DMS79 (cell line): ENCODE measurements around the gene TMEM178B.

Source experiments
- DNase-seq: peaks from one replicate; lab custom pipeline; 2025; lab: John Stamatoyannopoulos, UW

The TMEM178B gene

DNA sequence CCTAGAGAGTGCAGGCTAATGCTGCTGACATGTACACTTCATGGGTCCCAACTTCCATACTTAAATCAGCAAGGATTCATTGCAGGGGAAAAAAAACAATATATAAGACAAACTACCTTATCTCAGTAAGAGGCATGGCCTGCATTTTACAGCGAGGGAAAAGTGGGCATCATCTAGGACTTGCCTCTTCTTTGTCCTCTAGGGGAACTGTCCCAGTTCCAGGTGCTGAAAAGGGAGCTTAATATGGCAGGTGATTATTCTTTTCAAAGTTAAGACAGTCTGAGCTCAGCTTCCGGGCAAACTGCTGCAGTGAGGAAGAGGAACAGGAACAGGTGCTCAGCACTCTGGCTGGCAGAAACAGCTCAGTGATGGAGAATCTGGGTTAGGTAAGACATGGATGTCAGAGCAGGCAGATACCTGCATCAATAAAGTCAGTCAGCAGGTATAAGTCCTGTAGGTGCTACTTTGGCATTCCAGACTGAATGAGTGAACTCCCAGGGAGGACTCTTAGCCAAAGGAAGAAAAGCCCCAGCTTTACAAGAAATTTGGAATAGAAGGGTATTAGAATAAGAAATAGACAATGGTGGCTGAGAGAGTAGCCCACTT is 147.2 kb downstream of the TMEM178B start:
- DNase-seq, result no peak

DNA sequence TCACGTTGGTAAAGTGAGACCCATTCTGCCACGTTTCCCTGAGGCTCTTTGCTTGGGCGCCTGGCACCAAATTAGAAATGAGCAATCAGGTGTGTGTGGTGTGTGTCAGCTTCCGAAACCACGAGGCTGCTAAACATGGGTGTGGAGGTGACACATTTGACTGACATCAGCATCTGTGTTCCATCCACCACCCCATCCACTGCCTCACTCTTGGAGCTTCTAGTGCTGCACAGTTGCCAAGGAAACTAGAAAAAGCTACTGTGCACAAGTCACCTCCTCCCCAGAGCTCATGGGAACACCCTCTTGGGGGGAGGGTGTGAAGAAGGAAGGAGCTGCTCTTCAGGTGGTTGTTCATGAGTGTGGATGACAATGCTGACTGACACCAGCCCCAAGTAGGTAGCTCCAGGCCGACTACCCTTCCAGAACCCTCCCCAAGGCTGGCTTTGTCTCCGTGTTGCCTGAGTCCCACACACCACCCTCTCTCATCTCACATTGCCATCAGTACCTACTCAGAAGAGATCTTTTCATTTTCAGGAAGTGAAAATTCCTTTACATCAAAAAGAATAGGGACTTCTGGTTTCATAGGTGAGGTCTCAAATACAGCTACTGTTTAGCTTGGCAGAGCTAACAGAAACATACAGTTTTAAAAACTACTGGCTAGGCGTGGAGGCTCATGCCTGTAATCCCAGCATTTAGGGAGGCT is 152.2 kb downstream of the TMEM178B start:
- DNase-seq, result no peak

DNA sequence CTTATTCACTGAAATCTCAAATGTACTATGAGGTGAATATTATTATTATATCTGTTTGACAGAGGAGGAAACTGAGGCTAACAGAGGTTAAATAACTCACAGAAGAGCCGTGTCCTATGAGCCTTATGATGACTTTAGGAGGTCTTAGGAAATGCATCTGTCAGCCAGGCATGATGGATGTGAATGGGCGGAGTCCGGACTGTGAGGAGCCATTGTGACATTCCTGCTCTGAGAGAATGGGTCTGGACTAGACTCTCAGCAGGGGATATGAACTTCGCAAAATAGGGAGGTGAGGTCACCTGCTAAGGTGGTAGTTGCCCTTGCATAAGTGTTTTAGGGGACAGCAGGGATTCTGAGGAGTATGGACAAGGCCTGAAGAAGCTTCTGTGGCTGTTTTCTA is 153.6 kb downstream of the TMEM178B start:
- no peak for DNase-seq

DNA sequence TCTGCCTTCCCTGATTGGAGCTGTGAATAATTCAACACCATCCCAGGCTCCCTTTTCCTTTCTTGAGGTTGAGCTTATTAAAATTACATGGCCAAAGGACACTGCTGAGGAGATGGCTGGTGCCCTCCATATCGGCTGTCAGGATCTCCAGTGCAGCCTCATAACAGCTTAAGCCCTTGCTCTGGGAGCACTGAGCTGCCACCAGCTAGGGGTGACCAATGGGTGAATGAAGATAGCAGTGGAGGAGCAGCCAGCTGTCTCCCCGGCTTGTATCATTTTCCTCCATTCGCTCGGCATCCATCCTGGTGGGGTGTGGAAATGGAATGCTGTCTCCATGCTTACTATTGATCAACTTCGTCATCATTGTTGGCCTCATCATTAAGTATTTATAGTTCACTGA is 154.6 kb downstream of the TMEM178B start:
- no peak for DNase-seq

DNA sequence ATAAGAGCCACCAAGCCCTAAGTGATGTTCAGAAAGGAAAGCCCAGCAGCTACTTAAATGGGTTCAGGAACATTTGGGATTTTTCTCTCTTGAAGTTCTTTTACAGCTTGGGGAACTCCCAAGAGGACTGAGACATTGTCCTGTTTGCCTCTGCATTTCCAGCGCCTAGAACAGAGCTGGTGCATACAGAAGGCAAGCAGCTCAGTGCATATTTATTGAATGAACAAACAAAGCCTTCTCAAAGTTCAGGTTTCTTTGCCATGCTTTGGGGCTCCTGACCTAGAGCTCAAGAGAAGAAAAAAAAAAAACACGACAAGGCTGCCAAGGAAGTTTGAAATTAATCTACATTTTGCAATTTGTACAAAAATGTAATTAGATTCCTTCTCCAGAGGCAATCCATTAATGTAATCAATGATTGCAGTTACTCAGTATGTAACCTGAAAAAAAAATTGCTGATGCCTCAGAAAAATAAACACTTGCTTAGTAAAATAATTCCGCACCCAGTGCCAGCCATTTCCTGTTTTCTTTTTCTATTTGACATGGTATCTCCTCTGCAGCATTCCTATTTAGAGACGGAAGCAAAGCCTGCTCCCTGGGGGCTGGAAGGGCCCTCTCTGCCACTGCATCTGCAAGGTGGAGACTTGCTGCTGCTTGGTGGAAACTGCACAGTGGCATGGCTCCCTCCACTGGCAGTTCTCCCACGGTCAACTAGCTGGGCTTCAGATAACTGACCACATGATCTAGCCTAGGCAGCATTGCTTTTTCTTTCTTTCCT is 157.3 kb downstream of the TMEM178B start:
- DNase-seq, result no peak

DNA sequence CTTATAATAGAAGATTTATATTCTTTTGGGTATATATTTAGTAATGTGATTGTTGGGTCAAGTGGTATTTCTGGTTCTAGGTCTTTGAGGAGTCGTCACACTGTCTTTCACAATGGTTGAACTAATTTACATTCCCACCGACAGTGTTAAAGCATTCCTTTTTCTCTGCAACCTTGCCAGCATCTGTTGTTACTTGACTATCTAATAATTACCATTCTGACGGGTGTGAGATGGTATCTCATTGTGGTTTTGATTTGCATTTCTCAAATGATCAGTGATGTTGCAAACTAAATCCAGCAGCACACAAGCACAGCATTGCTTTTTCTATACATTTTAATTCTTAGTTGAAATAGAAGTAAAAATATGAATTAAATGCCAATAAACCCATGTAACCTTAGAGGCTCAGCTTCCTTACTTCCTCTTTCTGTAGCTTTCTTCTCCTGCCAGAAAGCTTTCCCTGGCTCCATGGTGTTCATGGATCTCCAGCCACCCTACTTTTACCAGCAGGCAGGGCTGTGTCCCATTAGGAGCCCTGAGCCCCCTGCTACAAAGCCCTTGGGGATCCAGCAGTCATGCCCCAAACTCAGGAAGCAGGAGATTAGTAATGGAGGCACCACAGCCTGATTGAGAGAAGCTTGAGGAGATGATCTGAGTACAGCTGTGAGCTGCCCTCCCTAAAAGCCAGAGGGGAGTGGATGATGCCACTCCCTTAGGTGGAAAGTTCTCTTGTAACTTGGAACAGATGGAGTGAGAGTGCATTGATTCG is 158.6 kb downstream of the TMEM178B start:
- DNase-seq, result no peak

DNA sequence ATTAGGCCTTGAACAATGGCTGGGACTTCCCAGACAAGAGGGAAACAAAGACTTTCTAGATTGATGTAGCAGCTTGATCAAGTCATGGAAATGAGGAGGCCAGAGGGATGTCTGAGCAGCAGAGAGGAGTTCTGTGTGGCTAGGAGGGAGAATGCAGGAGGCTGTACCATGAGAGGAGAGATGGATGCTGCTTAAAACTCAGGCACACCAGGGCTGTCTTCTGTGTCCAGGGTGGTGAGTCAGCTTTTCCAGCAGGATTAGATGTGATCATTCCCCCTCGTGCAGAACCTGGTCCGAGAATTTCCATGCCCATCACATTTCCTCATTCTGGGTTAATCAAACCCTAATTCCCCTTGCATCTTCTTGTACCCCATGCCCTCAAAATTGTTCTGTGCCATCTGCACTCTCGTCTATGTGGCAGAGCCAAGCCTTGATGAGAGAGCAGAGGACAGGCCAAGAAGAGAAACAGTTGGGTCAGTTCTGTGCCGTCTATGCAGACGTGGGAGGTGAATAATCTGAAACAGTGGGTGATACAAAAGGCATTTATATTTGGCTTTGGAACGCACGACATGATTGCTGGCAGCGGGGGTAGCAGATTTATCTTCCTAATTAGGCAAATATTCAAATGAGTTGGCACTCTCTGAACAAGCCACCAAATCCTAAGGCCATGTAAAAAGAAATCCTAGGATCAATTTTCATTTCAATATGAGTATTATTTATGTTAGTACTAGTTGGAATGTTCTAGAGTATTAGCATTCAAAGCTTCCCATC is 160.7 kb downstream of the TMEM178B start:
- no peak for DNase-seq

DNA sequence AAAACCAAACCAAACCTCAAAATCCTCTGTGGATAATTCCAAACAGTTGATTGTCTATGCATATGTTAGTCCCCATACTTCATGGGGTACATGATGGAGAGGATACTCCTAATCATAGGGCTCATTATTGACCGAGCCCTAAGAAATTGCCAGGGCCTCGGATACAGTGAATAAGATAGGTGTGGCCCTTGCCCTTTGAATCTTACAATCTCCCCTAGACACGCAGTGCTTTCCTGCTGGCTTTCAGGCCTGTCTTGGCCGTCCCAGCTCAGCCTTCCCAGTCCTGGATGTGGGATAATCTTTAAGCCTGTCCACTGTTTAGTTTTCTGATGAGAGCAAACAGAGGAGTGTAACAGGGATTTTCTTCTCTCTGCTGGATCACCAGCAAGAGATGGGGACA is 161.8 kb downstream of the TMEM178B start:
- DNase-seq, result no peak

DNA sequence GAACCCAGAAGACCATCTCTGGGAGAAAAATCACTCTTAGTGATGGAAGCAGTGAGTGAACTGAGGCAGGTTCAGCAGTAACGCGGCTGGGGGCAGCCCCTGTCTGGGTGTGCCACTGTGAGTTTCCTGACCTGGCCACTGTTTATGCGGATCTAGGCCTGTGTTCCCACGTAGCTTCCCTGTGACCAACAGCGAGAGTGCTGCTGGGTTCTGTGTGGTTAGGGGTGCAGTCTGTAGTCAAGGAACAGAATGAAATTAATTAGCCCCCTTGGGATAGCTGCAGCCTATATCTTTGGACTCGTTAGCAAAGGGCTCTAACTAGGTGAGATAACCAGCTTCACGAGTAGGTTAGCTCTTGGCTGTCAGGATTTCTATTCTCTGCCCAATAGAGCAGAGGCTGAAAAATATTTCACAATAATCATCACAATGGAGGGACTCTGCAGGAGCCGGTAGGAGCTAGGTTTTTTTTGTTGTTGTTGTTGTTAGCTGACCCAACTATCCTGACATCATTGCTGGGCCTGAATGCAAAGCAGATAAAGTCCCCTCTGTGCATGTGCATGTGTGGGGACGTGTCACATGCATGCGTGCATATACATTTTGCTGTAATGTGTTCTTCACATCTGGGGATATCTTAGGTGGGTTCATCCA is 164.9 kb downstream of the TMEM178B start:
- DNase-seq, result no peak

DNA sequence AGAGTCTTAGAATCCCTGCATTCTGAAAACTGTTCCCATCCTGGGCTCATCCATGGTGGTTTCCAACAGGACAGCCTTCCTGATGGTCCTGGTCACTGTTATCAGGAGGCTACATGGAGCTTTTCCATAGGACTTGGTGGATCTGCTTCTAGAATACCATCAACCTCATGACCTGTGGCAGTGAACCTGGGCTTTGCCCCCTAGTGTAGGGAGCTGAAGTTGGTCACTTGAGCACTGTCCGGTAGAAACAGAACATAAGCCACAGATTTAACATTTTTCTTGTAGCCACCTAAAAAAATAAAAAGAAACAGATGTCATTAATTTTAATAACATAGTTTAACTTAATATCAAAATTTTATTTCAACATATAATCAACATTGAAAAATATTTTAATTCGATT is 165.8 kb downstream of the TMEM178B start:
- no peak for DNase-seq

DNA sequence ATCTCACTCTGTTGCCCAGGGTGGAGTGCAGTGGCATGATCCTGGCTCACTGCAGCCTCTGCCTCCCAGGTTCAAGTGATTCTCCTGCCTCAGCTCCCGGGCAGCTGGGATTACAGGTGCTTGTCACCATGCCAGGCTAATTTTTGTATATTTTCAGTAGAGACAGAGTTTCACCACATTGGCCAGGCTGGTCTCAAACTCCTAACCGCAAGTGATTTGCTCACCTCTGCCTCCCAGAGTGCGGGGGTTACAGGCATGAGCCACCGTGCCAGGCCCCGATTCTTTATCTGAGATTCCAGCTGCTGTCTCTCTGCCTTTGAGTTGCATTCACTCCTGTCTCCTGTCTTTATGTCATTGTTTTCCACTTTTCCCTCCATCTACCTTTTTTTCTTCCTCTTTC is 168.7 kb downstream of the TMEM178B start:
- no peak for DNase-seq

DNA sequence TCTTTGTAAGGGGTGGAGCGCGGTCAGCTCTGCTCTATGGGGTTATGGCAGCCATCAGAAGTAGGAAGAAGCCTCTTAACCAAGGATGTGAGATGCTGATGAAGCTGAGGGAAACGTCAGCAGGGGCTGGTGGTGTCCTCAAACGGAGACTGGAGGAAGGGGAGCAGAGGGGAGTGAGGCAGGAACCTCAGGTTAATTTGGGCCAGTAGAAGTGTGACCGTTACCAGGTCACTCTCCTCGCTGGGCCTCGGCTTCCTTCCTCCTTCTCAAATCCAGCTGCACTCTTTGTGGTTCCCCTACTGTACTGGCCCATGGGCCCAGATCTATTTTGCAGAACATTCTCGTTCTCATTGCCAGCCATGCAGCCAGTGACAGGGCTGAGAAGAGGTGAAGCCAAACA is 169.5 kb downstream of the TMEM178B start:
- DNase-seq, result no peak

DNA sequence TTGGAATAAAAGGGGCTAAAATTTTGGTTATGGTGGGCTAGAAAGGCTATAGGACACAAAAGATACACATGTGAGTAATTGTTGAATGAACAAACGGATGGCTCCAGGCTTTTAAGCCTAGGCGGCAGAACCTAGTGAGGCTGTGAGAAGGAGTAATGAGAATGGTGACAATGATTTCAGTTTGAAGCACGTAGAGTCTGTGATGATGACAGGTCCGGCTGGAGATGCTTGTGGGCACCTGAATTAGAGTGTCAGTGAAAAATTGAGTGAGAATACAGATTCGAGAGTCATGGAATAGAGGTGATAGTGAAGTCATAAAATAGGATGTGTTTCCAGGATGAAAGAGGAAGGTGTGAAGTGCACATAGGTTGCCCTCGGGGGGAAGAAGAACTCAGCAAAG is 170.6 kb downstream of the TMEM178B start:
- no peak for DNase-seq

DNA sequence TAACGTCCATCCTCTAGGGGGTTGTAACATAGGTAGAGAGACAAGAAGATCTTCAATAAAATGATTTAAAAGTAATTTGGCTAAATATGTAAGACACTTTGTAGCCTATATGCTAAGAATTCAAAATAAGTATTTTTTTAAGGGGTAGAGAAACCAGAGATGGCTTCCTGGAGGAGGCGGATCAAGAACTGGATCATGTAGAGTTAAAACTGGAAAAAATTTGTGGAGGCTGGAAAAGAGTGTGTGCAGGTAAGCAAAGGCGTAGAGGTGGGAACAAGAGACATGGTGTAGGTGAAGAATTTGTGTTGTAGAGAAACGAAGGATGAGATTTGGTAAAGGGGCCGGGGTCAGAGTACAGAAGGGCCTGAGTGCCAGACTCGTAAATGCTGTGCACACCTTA is 172.6 kb downstream of the TMEM178B start:
- no peak for DNase-seq

DNA sequence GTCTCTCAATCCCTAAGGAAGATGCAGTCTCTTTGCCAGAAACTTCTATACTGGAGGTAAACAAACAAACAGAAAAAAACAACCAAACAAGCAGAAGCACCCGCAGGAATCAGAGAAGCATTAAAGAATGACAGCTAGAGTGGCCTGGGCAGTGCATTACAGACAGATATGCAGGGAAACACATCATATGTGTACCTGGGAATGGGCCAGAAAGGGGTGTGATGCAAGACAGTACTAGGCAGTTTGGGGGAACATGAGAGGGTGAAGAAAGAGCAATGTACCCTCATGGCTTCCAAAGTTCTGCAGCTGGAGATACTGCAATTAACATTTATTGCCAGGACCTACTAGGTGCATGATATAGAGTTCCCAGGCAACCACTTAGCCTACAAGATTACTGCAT is 177.3 kb downstream of the TMEM178B start:
- DNase-seq, result no peak

DNA sequence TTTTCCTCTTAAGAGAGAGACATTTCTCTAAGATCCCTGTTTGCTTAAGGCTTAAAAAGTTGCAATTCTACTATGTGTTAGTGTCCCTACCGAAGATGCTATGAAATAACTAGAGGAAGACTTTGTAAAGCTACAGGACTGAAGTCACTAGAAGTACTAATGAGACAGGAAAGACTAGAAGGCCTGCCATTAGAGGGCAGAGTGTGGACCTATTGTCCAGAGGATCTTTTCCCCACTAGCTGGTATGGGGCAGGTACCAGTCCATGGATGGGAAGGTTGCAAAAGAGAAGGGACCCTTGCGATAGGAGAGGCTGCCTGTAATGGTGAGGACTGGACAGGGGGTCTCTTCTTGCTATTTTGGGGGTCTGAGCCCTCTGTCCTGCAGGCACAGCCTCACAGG is 178.1 kb downstream of the TMEM178B start:
- DNase-seq, result no peak

DNA sequence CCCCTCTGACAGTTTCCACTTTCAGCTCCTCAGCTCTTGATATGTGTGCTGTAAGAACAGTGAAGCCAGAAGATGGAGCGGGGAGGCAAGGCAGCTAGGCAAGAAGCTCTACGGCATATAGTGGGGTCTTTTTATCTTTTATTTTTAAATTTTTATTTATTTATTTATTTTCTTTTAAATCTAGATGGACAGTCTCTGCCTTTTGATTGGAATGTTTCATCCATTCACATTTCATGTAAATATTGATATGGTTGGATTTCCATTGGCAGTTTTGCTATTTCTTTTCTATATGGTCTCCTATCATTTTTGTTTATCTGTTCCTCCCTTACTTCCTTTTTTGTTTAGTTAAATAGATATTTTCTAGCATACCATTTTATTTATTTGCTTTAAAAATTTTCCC is 183.7 kb downstream of the TMEM178B start:
- DNase-seq, result no peak

DNA sequence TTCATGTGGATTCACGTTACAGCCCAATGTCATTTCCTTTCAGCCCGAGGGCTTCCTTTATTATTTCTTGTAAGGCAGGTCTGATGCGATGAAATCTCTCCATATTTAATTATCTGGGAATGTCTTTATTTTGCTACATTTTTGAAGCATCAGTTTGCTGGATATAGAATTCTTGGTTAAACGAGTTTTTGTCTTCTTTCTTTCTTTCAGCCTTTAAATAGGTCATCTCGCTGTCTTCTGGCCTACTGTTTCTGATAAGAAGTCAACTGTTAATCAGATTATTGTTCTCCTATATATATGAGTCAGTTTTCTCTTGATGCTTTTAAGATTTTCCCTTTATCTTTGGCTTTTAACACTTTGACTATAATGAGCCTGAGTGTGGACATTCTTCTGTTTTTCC is 184.7 kb downstream of the TMEM178B start:
- no peak for DNase-seq

DNA sequence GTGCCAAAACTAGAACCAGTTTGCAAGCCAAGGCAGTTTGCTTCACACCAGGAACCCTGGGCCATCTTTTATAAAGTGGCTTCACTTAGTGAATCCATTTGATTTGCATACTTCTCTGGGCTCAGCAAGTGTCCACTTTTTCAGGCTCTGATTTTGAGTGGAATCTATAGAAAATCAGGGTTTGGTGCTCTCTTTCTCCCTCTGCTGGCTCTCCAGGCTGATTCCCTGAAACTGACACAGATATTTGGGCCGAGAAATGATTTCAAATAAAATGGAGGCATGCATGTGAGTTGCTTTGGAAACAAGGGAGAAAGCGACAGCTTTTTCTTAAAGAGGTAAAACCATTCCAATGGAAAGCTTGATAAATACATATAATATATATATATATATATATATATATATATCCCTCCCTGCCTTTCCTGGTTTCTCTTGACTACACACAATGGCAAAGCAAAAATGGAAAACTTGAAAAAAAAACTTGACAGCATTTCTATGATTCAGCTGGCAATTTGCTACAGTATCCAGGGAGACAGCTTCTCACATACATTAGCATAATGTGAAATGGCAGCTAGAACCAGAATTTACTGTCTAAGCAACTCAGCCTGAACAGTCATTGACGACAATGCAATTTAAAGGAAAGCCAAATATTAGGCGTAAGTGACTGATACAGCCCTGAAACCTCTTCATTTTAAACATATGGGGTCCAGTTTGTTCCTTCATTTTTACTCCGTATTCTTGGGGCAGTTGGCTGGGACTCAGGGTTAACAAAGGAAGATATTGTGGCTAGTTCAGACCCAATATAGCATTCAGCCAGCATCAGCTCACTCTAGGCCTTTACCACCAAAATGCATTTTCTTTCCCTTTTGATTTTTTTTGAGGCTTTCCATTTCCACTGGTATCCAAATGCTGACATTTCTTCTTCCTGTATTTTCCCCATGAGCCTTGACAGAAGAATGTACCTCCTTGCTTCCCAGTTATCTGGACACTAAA is 188.5 kb downstream of the TMEM178B start:
- DNase-seq, result no peak

DNA sequence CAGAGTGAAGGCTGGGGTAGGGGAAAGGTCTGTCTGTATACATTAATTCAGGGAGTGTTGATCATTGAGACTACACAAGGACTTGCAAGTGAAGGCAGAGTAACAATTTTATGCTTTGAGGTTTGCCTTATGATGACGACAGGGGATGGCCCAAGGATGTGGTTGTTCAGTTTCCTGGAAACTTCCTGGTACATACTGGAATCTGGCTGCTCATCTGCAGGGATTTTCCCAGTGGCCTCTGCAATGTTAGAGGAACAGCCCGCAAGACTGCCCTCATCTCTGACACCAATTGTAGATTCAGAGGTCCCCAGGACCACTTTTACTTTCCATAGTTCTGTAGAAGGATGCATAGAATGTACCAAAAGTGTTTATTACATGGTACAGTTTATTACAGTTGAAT is 189.6 kb downstream of the TMEM178B start:
- no peak for DNase-seq
